ENCODE data around the gene C1QTNF9.
A peak's percentile ranks its signal among the peaks of the same experiment; 100 is the strongest.
"Not testable (repeated sequence)": the region's sequence is repeated elsewhere in the genome, so short reads cannot be mapped to it uniquely, and the experiment has no call there.

The C1QTNF9 gene, protein sequence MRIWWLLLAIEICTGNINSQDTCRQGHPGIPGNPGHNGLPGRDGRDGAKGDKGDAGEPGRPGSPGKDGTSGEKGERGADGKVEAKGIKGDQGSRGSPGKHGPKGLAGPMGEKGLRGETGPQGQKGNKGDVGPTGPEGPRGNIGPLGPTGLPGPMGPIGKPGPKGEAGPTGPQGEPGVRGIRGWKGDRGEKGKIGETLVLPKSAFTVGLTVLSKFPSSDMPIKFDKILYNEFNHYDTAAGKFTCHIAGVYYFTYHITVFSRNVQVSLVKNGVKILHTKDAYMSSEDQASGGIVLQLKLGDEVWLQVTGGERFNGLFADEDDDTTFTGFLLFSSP

DNA sequence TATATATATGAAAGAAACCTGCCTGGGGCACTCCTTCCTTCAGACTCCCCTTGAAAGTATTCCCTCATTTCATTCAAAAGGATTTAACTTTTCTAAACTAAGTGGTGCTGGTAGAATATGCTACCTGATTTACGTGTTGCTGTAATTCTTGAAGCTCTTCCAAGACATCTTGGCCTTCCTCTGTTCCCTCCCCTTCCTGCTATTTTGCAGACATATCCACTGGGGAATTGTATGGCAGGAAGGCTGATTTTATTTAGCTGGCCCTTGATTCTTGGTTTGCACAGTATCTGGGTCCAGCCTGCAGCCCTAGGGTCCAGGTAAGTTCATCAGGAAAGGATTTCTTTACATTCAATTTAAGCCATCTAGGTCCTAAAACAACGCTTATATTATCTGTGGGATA, at the start of gene C1QTNF9:
Gene C1QTNF9 (plus strand): TSS at position 281 of the 400 bp plus-strand sequence. CDS start 6,424 bp downstream, outside the sequence.
- not testable (repeated sequence) for DNase-seq (ENCODE audit: low read depth in 2 of 2)

DNA sequence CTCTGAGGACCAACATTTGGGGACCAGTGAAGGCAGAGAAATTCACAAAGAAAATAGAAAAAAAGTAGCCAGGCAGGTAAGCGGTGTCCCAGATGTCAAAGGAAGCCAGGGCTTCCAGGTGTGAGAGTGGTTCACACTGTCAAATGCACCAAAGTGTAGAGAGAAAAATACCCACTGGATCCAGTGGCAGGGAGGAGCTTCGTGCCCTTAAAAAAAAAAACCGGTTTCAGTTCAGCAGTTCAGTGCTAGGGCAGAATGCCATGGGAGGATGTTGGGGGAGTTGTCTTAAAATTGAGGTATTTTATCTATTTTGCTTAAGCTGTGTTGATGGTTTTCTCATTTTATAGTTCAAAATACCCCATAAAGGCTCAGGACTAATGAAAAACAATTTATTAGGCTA, 47.8 kb upstream of the C1QTNF9 start:
- DNase-seq (ENCODE audit: low read depth in 2 of 2) = no peak

DNA sequence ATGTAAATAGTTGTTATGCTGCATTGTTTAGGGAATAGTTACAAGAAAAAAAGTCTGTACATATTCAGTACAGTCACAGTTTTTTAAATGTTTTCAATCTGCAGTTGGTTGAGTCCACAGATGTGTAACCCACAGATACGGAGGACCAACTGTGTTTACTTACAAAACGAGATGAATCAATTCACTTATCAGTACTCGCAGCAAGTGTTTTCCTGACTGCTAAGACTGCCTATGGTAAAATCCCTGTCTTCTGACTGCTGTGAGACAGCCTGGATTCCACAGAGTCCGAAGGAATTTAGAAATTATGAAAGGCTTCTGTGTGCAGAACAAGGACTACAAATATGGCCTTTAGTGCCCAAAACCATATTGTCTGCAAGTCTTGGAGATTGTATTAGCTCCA, 45.7 kb upstream of the C1QTNF9 start:
- DNase-seq (ENCODE audit: low read depth in 2 of 2) = no peak

DNA sequence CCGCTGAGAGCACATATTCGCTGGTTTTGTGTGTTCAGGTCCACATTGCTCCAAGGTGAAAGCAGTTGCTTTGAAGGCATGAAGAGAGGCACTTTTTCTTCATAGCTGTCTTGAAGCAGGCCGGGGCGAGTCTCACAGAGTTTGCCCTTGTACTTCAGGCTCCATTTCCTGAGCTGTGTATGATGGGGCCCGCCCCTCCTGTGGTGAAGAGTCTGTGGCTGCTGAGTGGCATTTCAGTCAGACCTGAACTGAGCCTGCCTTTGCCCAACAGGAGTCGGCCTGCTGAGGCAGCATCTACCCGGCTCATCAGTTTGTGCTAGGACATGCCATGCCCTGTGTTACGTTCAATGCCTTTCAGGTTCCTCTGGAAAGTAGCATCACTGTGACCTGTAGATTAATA, 44.4 kb upstream of the C1QTNF9 start:
- DNase-seq (ENCODE audit: low read depth in 2 of 2) = peak; percentile 63 to 69

DNA sequence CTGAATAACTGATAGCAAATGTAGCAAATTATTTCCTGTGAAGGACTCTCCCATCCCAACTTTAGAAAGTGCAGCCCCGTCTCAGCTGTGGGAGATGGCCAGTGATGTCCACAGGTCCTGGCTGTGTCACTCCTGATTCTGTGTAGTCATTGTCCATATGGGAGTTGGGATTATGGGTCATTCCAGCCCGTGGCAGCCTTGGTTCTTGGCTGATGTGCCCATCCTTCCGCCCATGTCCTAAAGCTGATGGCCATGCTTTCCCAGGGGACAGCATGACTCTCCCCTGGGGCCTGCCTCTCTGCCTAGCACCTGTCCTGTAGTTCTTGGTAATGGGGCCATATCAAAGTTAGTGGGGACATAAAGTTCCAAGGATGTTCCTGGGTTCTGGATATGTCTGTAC, 43.9 kb upstream of the C1QTNF9 start:
- DNase-seq (ENCODE audit: low read depth in 2 of 2) = no peak

DNA sequence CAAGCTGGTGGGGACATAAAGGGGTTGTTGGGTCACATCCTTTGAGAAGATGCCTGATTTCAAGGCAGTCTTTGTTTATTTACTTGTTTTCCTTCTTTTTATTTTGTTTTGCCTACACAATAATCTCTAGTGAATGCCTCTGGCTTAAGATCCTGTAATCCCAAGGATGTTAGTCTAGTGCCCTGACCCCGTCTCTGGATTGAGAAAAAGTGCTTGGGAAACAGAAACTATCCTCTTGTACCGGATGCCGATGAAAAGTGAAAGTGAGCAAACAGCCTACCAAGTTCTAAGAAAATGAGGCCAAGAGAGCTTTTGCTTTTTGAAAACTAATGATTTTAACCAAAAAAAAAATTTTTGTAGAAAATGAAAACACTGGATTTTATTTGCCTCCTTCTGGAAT, 42.1 kb upstream of the C1QTNF9 start:
- DNase-seq (ENCODE audit: low read depth in 2 of 2) = no peak

DNA sequence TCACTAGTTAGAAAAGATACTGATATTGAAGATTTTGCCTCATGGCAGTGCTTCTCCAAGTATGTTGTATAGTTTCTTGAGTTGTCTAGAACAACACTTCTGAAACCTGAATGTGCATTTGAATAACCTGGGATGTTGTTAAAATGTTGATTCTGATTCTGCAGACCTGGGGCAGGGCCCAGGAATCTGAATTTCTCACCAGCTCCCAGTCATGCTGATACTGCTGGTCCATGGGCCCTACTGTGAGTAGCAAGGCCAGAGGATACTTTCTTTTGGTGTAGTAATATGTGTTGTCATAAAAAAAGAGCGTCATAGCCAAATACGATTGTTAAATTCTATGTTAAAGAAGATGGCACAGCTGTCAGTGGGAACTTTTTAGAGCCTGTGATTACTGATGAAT, 41.6 kb upstream of the C1QTNF9 start:
- DNase-seq (ENCODE audit: low read depth in 2 of 2) = no peak

DNA sequence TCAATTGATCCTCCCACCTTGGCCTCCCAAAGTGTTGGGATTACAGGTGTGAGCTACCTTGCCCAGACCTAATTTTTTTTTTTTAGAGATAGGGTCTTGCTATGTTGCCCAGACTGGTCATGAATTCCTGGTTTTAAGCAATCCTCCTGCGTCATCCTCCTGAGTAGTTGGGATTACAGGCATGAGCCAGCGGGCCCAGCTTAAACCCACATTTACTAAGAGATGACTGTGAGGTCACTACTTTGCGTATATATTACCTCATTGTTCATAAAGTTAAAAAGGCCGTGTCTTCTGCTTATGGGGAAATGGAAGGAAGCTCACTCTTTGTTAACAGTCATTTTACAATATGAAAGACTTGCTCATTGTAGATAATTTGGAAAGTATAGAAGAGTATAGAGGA, 39.6 kb upstream of the C1QTNF9 start:
- DNase-seq (ENCODE audit: low read depth in 2 of 2) = no peak

DNA sequence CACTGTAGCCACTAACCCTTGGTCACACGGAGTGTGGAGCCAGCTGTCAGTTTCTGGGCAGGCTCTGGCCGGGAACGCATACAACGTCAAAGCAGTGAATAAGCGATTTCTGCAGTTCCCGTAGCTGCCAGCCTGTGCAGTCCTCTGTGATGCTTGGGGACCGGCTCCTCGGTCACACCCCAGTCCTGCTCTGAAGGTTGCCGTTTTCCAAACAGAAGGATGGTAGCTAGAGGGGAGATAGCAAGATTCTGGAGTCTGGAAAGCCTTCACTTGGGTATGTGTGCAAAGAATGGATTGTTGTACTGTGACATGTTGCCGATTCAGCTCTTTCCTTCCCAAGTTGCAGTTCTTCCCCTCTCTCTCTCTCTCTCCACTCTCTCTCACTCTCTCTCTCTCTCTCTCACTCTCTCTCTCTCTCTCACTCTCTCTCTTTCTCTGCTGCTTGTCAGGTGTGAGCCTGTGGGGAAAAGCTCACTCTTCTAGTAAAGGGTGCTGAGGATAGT, 38.7 kb upstream of the C1QTNF9 start:
- peak in 1 of 2 donors; percentile 43 for DNase-seq (ENCODE audit: low read depth in 2 of 2)

DNA sequence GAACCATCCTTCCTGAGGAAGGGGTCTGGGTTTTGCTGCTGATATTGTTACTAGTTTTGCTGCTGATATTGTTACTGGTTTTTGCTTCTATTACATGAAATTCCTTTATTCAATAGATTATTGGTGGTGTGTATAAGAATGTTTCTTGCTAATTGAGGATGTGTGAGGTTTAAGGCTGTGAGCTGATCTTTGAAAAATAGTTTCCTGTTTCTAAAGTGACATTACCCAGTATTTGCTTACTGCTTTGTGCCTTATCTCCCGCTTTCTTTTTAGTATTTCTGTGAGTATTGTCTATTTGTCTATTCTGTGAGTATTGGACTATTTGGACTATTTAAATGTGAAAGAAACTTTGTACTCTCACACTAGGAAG, 38.2 kb upstream of the C1QTNF9 start:
- no peak for DNase-seq (ENCODE audit: low read depth in 2 of 2)

DNA sequence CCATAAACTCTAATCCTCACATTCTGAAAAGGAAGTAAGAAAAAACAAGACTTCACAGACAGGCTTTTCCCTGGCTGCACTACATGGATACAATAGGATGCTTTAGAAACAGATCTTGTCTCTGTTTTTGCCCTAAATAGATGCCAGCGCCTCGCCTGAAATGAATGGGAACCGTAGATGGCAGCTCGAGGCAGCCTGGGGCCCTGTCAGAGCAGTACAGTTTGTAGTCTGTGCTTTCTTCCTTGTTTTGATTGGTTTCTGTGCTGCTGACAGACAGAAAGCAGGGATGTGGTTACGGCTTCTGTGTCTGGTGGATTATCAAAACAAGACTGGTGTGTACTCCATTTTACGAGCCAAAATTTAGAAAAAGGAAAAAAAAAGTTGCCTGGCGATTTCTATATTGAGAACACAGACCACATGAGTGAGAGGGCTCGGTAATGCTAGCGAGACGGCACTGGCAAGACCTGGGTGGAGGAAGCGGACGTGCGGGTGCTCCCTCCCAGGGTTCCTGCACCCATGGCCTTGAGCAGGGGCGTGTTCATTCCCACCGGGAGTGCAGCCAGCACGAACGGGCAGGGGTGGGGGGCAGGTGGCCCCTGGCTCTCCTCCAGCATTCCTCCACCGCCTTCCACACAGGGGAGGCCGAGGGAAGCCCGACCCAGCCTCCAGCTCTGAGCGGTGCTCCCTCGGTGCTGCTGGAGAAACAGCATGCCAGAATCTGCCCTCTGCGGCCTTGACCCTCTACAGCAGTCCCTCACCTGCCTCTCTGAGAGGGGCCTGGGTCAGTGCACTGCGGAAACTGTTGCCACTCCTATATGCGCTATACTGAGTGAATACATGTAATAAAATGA, 37.6 kb upstream of the C1QTNF9 start:
- peak in 1 of 2 donors; percentile 34 for DNase-seq (ENCODE audit: low read depth in 2 of 2)

DNA sequence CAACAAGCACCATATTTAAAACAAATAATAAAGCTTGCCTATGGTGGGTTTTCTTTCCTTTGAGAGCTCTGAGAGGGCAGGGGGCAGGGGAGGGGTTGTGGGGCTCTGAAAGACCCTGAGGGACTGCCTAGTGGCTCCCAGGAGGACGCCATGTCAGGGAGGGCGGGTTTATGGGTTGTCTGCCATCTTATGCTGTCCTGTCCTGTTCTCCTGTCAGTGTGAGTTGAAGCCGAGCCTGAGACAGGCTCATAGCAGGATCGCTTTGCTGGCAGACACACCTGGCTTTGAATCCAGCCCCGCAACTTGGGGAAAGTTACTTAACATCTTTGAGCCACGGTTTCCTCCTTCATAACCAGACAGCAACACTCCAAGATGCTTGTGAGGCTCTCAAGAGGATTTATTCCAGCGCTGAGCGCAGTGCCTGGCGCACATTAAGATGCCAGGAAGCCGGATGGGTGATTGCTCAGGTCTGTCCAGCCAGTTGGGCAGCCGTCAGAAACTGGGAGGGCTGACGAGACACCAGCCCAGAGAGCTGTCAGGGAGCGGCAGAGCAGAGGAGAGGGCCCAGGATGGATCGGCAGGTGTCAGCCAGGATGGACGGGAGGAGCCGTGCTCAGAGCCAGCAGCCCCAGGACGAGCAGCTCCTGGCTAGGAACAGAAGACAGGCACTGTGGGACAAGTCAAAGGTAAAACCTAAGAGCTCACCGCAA, 36.8 kb upstream of the C1QTNF9 start:
- DNase-seq (ENCODE audit: low read depth in 2 of 2) = no peak

DNA sequence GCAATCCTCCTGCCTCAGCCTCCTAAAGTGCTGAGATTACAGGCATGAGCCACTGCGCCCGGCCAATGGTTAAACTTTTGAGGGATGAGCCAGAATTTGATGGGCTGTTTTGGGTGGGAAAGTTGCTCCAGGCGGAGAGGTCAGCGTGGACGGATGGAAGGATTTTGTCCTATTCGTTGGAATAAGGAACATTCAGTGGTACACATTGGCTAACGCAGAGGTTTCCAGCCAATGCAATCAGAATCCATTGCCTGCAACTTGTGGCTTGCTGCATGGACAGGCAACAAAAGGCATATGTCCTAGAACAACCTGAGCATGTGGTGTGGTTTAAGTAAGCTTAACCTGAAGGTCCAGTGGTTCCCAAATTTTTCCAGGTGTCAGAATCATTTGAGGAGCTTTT, 35.5 kb upstream of the C1QTNF9 start:
- DNase-seq (ENCODE audit: low read depth in 2 of 2) = no peak

DNA sequence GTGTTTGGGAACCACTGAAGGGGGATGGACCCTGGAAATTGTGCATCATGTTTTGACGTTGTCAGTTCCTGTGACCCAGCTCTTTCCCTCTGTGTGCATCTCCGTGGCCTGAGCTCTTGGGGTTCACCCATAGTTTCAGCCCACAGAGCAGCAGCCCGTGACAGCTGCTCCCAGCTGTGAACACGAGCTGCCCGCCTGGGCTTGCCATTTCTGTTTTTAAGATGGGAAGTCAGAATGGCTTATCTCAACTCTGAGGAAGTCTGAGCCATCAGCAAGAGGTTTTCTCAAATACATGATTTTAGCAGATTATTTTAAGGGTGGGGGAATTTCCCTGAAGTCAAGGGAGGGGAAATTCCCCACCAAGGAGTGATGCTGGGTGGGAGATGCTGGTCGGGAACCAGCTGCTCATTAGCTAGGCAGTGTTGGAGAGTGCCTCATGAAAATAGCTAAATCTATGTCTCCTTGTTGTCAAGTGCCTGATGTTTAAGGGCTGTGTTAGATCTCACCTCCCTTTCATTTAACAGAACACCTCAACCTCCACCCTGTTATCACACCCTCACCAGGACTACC, 34.8 kb upstream of the C1QTNF9 start:
- peak; percentile 60 to 63 for DNase-seq (ENCODE audit: low read depth in 2 of 2)

DNA sequence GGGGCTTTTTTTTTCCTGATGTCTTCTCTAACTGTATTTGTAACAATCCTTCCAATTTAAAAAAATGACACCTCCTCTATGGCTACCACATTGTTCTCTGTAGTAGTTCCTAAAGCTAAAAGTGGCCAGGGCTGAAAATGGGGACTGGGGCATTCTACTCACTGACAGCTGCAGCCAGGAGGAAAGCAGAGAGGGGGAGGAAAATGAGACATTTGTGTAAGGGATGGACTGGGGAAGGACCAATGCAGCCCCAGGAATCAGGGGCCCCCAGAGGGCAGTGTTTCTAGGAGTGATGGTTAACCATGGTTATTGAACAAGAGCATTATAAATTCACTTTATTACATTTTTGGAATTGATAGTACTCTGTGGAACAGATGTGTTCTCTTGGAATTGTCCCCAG, 34.3 kb upstream of the C1QTNF9 start:
- no peak for DNase-seq (ENCODE audit: low read depth in 2 of 2)

DNA sequence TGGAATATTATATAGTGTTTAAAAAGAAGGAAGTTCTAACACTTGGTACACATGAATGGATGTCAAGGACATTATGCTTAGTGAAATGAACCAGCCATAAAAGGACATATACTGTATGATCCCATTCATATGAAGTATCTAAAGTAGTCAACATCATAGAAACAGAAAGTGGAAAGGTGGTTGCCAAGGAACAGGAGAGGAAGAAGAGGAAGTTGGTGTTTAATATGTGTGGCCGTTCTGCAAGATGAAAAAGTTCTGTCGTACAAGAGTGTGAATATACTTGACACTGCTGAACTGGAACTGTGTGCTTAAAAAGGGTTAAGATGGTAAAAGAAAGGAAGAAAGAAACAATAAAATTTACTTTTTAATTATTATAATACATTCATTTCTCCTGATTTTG, 33.1 kb upstream of the C1QTNF9 start:
- DNase-seq (ENCODE audit: low read depth in 2 of 2) = no peak

DNA sequence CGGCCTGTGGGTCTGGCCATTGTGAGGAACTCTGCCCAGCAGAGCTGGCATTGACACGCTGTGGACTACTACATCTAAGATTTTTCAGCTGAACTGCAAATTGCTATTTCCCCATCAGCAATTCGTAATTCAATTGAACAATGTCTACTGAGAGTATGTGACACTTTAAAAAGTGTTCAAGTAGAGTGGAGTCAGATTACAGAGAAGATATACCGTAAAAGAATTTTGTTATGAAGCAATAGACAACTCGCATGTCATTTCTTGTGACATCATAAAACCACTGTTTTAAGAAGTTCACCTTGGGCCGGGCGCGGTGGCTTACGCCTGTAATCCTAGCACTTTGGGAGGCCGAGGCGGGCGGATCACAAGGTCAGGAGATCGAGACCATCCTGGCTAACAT, 32.5 kb upstream of the C1QTNF9 start:
- DNase-seq (ENCODE audit: low read depth in 2 of 2) = no peak

DNA sequence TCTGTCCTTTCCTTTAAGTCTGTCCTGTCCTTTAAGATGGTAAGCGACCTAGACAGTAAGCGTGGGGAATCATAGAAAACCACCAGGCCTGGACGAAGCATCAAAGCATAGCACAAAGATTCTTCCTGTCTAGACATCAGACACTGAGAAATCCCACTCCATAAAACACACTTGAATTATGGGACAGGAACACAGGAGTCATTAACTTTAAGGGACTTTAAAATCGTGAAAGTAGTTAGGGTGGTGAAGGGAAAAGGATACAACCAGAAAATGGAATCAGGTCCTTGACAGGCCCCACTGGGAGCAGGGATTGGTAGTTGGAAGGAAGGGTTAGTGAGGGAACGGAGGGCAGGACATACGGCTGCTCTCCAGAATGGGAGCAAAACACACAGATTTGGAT, 31.6 kb upstream of the C1QTNF9 start:
- no peak for DNase-seq (ENCODE audit: low read depth in 2 of 2)

DNA sequence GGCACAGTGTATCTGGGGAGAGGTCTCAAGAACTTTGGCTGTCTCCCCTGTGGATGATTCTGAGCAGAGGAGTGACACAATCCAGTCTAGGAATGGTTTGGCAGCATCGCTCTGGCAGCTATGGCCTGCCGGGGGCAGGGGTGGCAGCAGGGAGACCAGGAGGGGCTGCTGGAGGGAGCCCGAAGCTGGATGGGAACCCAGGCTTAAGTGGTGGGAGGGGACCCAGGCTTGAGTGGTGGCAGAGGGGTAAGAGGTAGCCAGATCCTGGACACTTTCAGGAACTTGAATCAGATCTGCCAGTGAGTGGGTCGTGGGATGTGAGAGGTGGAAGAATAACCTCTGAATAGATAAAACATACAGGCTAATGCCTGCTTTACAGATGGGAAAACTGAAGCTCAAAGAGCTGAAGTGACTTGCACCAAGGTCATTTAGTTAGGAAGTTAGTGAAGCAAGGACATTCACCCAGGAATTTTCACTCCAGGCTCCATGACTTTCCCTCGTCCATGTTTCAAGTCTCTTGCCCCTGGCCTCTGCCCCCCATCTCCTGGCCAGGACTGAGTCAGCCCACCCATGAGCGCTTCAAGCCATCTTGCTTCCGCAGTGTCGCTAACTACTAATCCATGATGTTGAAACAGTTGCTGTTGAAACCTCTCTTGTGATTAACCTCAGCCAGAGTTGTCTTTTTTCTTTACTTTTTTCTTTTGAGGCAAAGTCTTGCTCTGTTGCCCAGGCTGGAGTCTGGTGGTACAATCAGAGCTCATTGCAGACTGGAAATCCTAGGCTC, 29.9 kb upstream of the C1QTNF9 start:
- no peak for DNase-seq (ENCODE audit: low read depth in 2 of 2)

DNA sequence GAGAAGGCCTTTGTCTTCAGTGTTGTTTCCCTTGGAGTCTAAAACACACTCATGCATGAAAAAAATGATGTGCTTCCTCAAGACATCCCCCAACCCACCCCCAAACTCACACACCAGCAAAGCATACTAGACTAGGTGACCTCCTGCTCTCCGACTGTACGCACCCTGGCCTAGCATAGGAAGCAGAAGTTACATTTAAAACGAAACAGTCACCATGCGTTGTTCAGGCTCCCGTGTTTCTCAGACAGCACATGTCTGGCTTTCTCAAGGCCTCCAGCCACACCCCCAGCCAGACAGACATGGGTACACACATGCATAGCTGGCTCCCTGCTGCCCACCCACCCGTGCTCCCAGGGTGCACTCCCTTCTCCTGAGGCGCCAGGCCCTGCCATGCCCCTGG, 28.7 kb upstream of the C1QTNF9 start:
- DNase-seq (ENCODE audit: low read depth in 2 of 2) = no peak
